HepG2 (cell line): ENCODE measurements around the gene TIPIN. TPM values are rescaled to one million over a fixed set of nuclear protein-coding genes. Genes with fewer than 3 reads are reported as not detected.

ENCODE experiments used
- ATAC-seq: fragments of 200-7000 bp; cut with Tn5 transposase; 3 replicates; pipeline ENCODE4 v1.9.1; 2020; ENCODE audit warnings: mild to moderate bottlenecking, moderate library complexity
- BruUV-seq: library from RNA; stranded (reverse); fragments of 400-500 nt; replicated peaks from 2 replicates; lab custom pipeline; 2021; lab: Mats Ljungman, UMichigan
- CTCF ChIA-PET: fragments of 300-600 bp; formaldehyde crosslinking; extraction: SDS; loops from one replicate; lab custom pipeline; 2021; ENCODE audit warnings: low total read pairs, inconsistent platforms, low intra/inter-chr PET ratio; lab: Yijun Ruan, JAX
- POLR2A ChIA-PET: fragments of 350-600 bp; sonication (Branson Sonifier 250); formaldehyde crosslinking; loops from one replicate; lab custom pipeline; 2020; ENCODE audit warnings: antibody characterized with exemption, inconsistent platforms; lab: Yijun Ruan, JAX
- DNase-seq: peaks from one replicate; pipeline ENCODE4 v3.0.0-alpha.2; 2015; ENCODE audit warnings: low spot score
- FAIRE-seq: peaks from 3 replicates; lab custom pipeline; 2011; peaks lifted over from hg19 to GRCh38; lab: Jason Lieb, UNC
- H2AFZ ChIP-seq: one replicate; pipeline ENCODE4 v1.6.1; 2011; ENCODE audit warnings: low read length, inconsistent platforms
- H3K27ac ChIP-seq: fragments of 300-600 bp; 3 replicates; pipeline ENCODE4 v1.8.0; 2011; ENCODE audit warnings: mixed run types, mild to moderate bottlenecking, mixed read lengths, low read length, inconsistent platforms; ENCODE audit not compliant: insufficient read depth; ENCODE audit errors: extremely low read length
- H3K27me3 ChIP-seq, 2 experiments: fragments of 200-600 bp in 1 of 2; 2 replicates in 1 of 2; 3 replicates in 1 of 2; pipeline versions ENCODE4 v1.6.0 to v1.8.0; 2011; ENCODE audit warnings: low read length in 2 of 2, mild to moderate bottlenecking in 2 of 2, moderate library complexity in 2 of 2, inconsistent platforms in 1 of 2; ENCODE audit not compliant: insufficient read depth in 2 of 2, control insufficient read depth in 1 of 2
- H3K36me3 ChIP-seq, 2 experiments: fragments of 200-600 bp in 1 of 2; replicated peaks in 1 of 2; 2 replicates in 1 of 2; 3 replicates in 1 of 2; pipeline versions ENCODE4 v1.5.1 to v1.8.0; 2011; ENCODE audit warnings: low read length in 2 of 2, inconsistent platforms in 1 of 2; ENCODE audit not compliant: insufficient read depth in 2 of 2, control insufficient read depth in 1 of 2
- H3K4me1 ChIP-seq: 2 replicates; pipeline ENCODE4 v1.5.1; 2012; ENCODE audit warnings: low read length, inconsistent platforms; ENCODE audit not compliant: insufficient read depth
- H3K4me2 ChIP-seq: 2 replicates; pipeline ENCODE4 v1.6.0; 2011; ENCODE audit warnings: low read depth, low read length, inconsistent platforms
- H3K4me3 ChIP-seq, 3 experiments: fragments of 200-600 bp in 1 of 3; sonication (generic), shearing (Covaris generic) in 1 of 3; replicated peaks in 1 of 3; 2 replicates each; pipeline ENCODE4 v1.5.1; 2011 to 2016; ENCODE audit warnings: low read length in 3 of 3, inconsistent platforms in 2 of 3, low read depth in 2 of 3, mild to moderate bottlenecking in 2 of 3, control low read depth in 1 of 3, mixed read lengths in 1 of 3; ENCODE audit not compliant: insufficient read depth in 1 of 3
- H3K79me2 ChIP-seq: one replicate; pipeline ENCODE4 v1.6.1; 2011; ENCODE audit warnings: low read length, inconsistent platforms; ENCODE audit not compliant: insufficient read depth
- H3K9ac ChIP-seq: 2 replicates; pipeline ENCODE4 v1.6.0; 2011; ENCODE audit warnings: mild to moderate bottlenecking, low read depth, low read length, inconsistent platforms; ENCODE audit not compliant: insufficient read depth
- H3K9me3 ChIP-seq: 2 replicates; pipeline ENCODE4 v1.5.1; 2012; ENCODE audit warnings: mild to moderate bottlenecking, low read length
- H4K20me1 ChIP-seq: 2 replicates; pipeline ENCODE4 v1.6.0; 2011; ENCODE audit warnings: inconsistent platforms, mild to moderate bottlenecking, low read length, moderate library complexity; ENCODE audit not compliant: insufficient read depth
- ATF7 ChIP-seq, 2 experiments: fragments of 450-650 bp in 1 of 2; sonication (generic) in 1 of 2; formaldehyde crosslinking in 1 of 2; IDR thresholded peaks; 2 replicates each; pipeline versions ENCODE4 v1.4.0 to v1.6.1; 2016 to 2020; ENCODE audit warnings: antibody characterized with exemption in 1 of 2, mild to moderate bottlenecking in 1 of 2, missing genetic modification reagents in 1 of 2
- CHD4 ChIP-seq: fragments of 200-600 bp; sonication (generic); IDR thresholded peaks from 2 replicates; pipeline ENCODE4 v1.7.0; 2017; ENCODE audit warnings: mild to moderate bottlenecking, low read length, borderline replicate concordance
- GATA4 ChIP-seq: sonication (generic); IDR thresholded peaks from 2 replicates; pipeline ENCODE4 v1.6.1; 2016; ENCODE audit warnings: antibody characterized with exemption, low read depth, borderline replicate concordance
- HHEX ChIP-seq: IDR thresholded peaks from 2 replicates; pipeline ENCODE4 v1.6.1; 2016; ENCODE audit warnings: control low read depth
- ZBTB8A ChIP-seq: sonication (generic); formaldehyde crosslinking; IDR thresholded peaks from 2 replicates; pipeline ENCODE4 v1.4.0; 2020; ENCODE audit warnings: mild to moderate bottlenecking, low read depth, missing genetic modification reagents, borderline replicate concordance
- ZNF121 ChIP-seq: sonication (generic); formaldehyde crosslinking; IDR thresholded peaks from 2 replicates; pipeline ENCODE4 v1.5.0; 2020; ENCODE audit warnings: mild to moderate bottlenecking, missing genetic modification reagents
- ZNF350 ChIP-seq: sonication (generic); formaldehyde crosslinking; IDR thresholded peaks from 2 replicates; pipeline ENCODE4 v1.4.0; 2020; ENCODE audit warnings: mild to moderate bottlenecking, low read depth, missing genetic modification reagents, borderline replicate concordance
- ZNF569 ChIP-seq: sonication (generic); formaldehyde crosslinking; IDR thresholded peaks from 2 replicates; pipeline ENCODE4 v1.5.0; 2020; ENCODE audit warnings: mild to moderate bottlenecking, missing genetic modification reagents, moderate library complexity, borderline replicate concordance
- ZNF678 ChIP-seq: sonication (generic); formaldehyde crosslinking; IDR thresholded peaks from 2 replicates; pipeline ENCODE4 v1.4.0; 2020; ENCODE audit warnings: mild to moderate bottlenecking, missing genetic modification reagents
- ZSCAN22 ChIP-seq: sonication (generic); formaldehyde crosslinking; IDR thresholded peaks from 2 replicates; pipeline ENCODE4 v1.4.0; 2020; ENCODE audit warnings: mild to moderate bottlenecking, missing genetic modification reagents
- WGBS: methylation state at CpG from one replicate; pipeline ENCODE4 v1.1.6; 2017; ENCODE audit warnings: low lambda C conversion rate; 5-methylcytosine and 5-hydroxymethylcytosine counted together
- in situ Hi-C: cut with HindIII; loops from 2 replicates; pipeline ENCODE4 v1.10.0; 2017; ENCODE audit warnings: low pct_unique_long_range_greater_than_20kb; ENCODE audit not compliant: extremely low pct_ligation_motif_present
- intact Hi-C: fragments of 100-400 bp; cut with micrococcal nuclease; formaldehyde crosslinking; loops from one replicate; pipeline ENCODE4 v1.10.0; 2022; ENCODE audit not compliant: unreplicated experiment
- polyA plus RNA-seq, 8 experiments: library from polyadenylated mRNA; depleted of rRNA in 3 of 8; stranded (reverse) in 7 of 8; unstranded in 1 of 8; fragments of >200 nt; fragmentation: Illumina TruSeq in 4 of 8; extraction: Trizol in 4 of 8; gene quantifications; 2 replicates each; pipeline versions ENCODE4 v1.2.1 to v1.2.3, GENCODE V29; 2011 to 2016; ENCODE audit warnings: low read depth in 4 of 8, missing spikeins in 1 of 8, mixed read lengths in 1 of 8; ENCODE audit not compliant: insufficient read depth in 1 of 8
- total RNA-seq, 5 experiments: library from RNA; depleted of rRNA; stranded (reverse); fragments of >200 nt; fragmentation: Illumina TruSeq; extraction: Trizol; gene quantifications; 2 replicates each; pipeline ENCODE4 v1.2.3, GENCODE V29; 2016; ENCODE audit warnings: low read depth in 1 of 5
- TF ChIP-seq, protein P1 (sequence below): IDR thresholded peaks from 2 replicates; pipeline ENCODE4 v1.6.1; 2016; ENCODE audit warnings: missing compliant biosample characterization, missing genetic modification reagents, borderline replicate concordance
- TF ChIP-seq, protein P2 (sequence below): sonication (generic); formaldehyde crosslinking; IDR thresholded peaks from 2 replicates; pipeline ENCODE4 v1.5.1; 2020; ENCODE audit warnings: mild to moderate bottlenecking, moderate library complexity, missing genetic modification reagents
- TF ChIP-seq, protein P3 (sequence below): IDR thresholded peaks from 2 replicates; pipeline ENCODE4 v1.6.1; 2012; ENCODE audit warnings: inconsistent platforms

The TIPIN gene
- total and polyA plus RNA-seq, 2 of the 13 experiments (the other 11 are each of a cell fraction or from before 2014, with no cell fraction given): 2.7 to 28.6 TPM

DNA sequence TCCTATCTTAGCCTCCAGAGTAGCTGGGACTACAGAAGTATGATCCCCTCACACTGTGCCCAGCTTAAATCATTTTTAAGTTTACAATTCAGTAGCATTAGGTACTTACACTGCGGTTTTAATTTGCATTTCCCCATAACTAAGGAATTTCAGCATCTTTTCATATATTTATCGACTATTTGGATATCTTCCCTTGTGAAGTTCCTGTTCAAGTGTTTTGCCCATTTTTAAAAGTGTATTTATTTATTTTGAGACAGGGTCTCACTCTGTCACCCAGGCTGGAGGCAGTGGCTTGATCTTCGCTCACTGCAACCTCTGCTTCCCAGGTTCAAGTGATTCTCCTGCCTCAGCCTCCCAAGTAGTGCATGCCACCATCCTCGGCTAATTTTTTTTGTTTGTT is 17.7 kb upstream of the TIPIN start:
- H3K79me2 ChIP-seq: no peaks in the 10 kb centered on the region
- no TSS peak for BruUV-seq
- H2AFZ ChIP-seq: no peak overlapping the region
- no peak overlapping the region for H3K4me3 ChIP-seq
- no peak overlapping the region for H3K27ac ChIP-seq
- peaks cover 51% of the 10 kb centered on the region for H3K4me1 ChIP-seq
- DNase-seq: no peak
- FAIRE-seq: no peak
- ChIA-PET CTCF (no interaction called here), POLR2A (interaction anchor here (1.1 kb wide), 1 partner anchor 12 kb away, joined by 3 read pairs; the partner anchor contains the start of gene MAP2K1)
- no peak overlapping the region for H3K4me2 ChIP-seq
- ATAC-seq: no peak
- H4K20me1 ChIP-seq: no peaks in the 10 kb centered on the region
- TF ChIP-seq GATA4 (no peak), ZNF121 (CRISPR knock-in tag) (0 out of 2 replicates have a peak, but pooled peaks have one; percentile 38)
- TF ChIP-seq, all 625 proteins: peak for 1
- intact Hi-C loops (loop anchor here (5.0 kb wide), 1 partner anchor 123 kb away; the partner anchor contains the start of gene SNAPC5), in situ Hi-C loops (no loop called here)
- no peak overlapping the region for H3K9ac ChIP-seq
- H3K27me3 ChIP-seq: no peaks in the 10 kb centered on the region
- WGBS: 82% methylated on average over 4 of the region's 4 CpGs
- H3K36me3 ChIP-seq: no peaks in the 10 kb centered on the region
- H3K9me3 ChIP-seq: no peaks in the 10 kb centered on the region

DNA sequence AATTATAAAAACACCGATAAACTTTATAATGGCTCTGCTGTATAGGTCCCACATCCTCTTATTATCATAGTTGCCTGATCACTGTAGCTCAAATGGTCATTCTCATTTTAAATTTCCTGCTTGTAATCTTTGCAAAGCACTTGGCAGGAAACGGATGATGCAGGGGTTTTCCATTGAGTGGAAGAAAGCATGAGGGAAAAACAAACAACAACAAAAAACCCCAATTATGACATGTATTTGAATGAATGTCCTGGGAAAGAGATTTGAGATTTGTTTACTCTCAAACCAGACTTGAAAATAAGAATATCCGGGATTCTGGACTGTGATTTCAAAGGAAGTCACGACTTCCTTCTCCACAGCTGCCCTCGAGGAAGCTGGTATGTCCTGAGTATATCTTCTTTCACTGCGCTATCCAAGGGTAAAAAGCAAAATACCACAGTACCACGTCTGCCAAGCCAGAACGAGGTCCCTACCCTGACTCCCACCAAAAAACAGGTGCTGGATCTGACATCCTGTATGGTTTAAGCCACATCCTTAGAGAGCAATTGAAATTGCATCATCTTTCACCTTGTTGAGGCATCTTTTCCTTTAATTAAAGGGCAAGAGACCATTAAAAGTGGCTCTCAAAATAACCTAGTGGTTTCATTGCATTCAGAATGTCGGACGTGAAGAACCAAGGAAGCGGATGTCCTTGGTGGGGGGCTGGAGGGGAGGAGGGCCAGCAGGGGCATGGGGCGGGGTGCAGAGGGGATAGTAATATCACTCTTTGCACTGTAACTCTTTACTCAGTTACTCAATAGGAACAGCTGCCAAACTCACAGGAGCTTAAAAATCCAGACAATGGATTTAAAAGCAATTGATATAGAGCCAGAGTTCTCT is 13.5 kb upstream of the TIPIN start:
- no peak for FAIRE-seq
- CTCF ChIA-PET: no interaction called here
- BruUV-seq: no TSS peak
- intact Hi-C loops: loop anchor here (5.0 kb wide), 1 partner anchor 127 kb away; the partner anchor contains the start of gene SNAPC5
- Histone ChIP-seq H2AFZ (peak overlapping the region; percentile 8), H3K4me2 (peak overlapping the region; percentile 67), H4K20me1 (no peaks in the 10 kb centered on the region), H3K4me3 (peak overlapping the region; percentile 20 to 42 (median 41)), H3K36me3 (no peaks in the 10 kb centered on the region), H3K4me1 (peaks cover 36% of the 10 kb centered on the region), H3K27ac (no peak overlapping the region), H3K27me3 (no peaks in the 10 kb centered on the region), H3K9ac (peak overlapping the region; percentile 15; the same call in 1 of the 2 replicates), H3K9me3 (no peaks in the 10 kb centered on the region), H3K79me2 (no peaks in the 10 kb centered on the region)
- POLR2A ChIA-PET: interaction anchor here (1.7 to 2.0 kb wide), 2 partner anchors 16 to 135 kb away, joined by 4 to 6 read pairs; partner anchors contain the start of genes MAP2K1, RPL4 and ZWILCH
- no peak for DNase-seq
- in situ Hi-C loops: no loop called here
- WGBS: 16% methylated on average over 12 of the region's 12 CpGs
- peak; percentile 63 for ATAC-seq
- TF ChIP-seq ZBTB8A (CRISPR knock-in tag) (no peak), HHEX (CRISPR knock-in tag) (no peak), ZNF350 (CRISPR knock-in tag) (no peak), ATF7 (IDR thresholded peaks at IDR 0.05) (peak; percentile 46; the same call in 1 of the 2 replicates), ATF7 (CRISPR knock-in tag; IDR thresholded peaks at IDR 0.05) (no peak), CHD4 (no peak), ZSCAN22 (no peak), ZNF678 (no peak), ZNF569 (CRISPR knock-in tag) (no peak)
- TF ChIP-seq, protein P1, sequence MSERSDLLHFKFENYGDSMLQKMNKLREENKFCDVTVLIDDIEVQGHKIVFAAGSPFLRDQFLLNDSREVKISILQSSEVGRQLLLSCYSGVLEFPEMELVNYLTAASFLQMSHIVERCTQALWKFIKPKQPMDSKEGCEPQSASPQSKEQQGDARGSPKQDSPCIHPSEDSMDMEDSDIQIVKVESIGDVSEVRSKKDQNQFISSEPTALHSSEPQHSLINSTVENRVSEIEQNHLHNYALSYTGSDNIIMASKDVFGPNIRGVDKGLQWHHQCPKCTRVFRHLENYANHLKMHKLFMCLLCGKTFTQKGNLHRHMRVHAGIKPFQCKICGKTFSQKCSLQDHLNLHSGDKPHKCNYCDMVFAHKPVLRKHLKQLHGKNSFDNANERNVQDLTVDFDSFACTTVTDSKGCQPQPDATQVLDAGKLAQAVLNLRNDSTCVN: no peak
- TF ChIP-seq, protein P2, sequence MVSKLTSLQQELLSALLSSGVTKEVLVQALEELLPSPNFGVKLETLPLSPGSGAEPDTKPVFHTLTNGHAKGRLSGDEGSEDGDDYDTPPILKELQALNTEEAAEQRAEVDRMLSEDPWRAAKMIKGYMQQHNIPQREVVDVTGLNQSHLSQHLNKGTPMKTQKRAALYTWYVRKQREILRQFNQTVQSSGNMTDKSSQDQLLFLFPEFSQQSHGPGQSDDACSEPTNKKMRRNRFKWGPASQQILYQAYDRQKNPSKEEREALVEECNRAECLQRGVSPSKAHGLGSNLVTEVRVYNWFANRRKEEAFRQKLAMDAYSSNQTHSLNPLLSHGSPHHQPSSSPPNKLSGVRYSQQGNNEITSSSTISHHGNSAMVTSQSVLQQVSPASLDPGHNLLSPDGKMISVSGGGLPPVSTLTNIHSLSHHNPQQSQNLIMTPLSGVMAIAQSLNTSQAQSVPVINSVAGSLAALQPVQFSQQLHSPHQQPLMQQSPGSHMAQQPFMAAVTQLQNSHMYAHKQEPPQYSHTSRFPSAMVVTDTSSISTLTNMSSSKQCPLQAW: 0 out of 2 replicates have a peak, but pooled peaks have one; percentile 27
- TF ChIP-seq, protein P3, sequence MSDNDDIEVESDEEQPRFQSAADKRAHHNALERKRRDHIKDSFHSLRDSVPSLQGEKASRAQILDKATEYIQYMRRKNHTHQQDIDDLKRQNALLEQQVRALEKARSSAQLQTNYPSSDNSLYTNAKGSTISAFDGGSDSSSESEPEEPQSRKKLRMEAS: peak; percentile 42; the same call in 1 of the 2 replicates
